GM12864 (cell line): ENCODE data around the gene PITRM1.
"Not testable (repeated sequence)": the region's sequence is repeated elsewhere in the genome, so short reads cannot be mapped to it uniquely, and the experiment has no call there.

ENCODE experiments used
- DNase-seq: peaks from one replicate; pipeline ENCODE4 v3.0.0-alpha.2; 2011; ENCODE audit warnings: low read depth
- H3K4me3 ChIP-seq: 2 replicates; pipeline ENCODE4 v1.5.1; 2011; ENCODE audit warnings: mild to moderate bottlenecking, low read depth, low read length, control low read depth
- TF ChIP-seq, protein P1 (sequence below): IDR thresholded peaks from 2 replicates; pipeline ENCODE4 v1.5.1; 2011; ENCODE audit warnings: low read depth, mild to moderate bottlenecking, moderate library complexity, low read length, control low read depth, inconsistent platforms; ENCODE audit errors: missing control alignments

Gene PITRM1

DNA sequence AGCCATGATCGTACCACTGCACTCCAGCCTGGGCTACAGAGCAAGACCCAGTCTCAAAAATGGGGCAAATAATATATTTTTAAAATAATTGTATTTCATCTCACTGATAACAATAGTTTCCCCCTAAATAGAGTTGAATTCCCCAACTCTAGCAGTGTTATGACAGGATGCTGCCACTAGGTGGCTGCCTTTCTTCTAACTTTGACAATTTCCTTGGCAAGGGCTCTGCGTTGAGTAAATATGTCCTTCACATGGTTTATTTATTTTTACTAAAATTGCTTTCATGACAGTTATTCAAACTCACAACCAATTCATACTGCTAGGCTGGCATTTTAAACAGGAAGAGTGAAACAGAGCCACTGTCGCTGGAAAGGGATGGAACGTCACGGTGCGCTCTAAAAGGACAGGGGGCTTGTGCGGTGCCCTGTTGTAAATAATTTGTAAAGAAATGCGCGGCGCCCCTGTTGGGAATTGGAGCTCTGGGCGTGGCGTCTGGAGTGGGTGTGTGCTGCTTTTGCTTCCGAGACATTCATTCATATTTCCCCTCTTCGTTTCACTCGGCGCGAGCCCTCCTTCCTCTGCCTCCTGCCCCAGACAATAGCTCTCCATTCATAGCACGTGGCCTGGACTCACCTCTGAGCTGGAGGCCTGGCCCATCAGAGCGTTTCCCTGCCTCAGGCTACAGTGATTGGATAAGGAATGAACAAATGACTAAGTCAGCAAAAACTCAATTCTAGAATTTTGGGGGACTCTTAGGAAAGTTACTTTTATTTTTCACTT is 20.5 kb upstream of the PITRM1 start:
- no peak overlapping the region for H3K4me3 ChIP-seq
- TF ChIP-seq, protein P1, sequence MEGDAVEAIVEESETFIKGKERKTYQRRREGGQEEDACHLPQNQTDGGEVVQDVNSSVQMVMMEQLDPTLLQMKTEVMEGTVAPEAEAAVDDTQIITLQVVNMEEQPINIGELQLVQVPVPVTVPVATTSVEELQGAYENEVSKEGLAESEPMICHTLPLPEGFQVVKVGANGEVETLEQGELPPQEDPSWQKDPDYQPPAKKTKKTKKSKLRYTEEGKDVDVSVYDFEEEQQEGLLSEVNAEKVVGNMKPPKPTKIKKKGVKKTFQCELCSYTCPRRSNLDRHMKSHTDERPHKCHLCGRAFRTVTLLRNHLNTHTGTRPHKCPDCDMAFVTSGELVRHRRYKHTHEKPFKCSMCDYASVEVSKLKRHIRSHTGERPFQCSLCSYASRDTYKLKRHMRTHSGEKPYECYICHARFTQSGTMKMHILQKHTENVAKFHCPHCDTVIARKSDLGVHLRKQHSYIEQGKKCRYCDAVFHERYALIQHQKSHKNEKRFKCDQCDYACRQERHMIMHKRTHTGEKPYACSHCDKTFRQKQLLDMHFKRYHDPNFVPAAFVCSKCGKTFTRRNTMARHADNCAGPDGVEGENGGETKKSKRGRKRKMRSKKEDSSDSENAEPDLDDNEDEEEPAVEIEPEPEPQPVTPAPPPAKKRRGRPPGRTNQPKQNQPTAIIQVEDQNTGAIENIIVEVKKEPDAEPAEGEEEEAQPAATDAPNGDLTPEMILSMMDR: peak; percentile 84
- DNase-seq: no peak

DNA sequence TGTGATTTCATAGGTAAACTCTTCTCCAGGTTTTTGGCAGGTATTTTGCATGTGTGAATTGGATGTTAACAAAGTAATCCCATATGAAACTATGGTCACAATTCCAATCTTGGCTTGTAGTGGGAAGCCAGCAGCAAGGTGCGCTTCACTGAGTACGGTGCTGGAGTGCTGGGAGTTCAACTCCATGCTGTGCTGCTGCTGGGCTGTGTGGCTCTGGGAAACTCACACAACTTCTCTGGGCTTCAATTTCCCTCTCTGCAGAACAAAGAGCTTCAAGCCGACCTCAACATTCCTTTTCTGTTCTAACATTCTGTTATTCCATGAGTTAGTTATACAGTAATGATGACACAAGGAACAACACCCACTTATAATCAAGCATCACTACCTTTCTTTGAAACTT is 18.2 kb upstream of the PITRM1 start:
- TF ChIP-seq, protein P1: no peak
- H3K4me3 ChIP-seq: no peak overlapping the region
- no peak for DNase-seq

DNA sequence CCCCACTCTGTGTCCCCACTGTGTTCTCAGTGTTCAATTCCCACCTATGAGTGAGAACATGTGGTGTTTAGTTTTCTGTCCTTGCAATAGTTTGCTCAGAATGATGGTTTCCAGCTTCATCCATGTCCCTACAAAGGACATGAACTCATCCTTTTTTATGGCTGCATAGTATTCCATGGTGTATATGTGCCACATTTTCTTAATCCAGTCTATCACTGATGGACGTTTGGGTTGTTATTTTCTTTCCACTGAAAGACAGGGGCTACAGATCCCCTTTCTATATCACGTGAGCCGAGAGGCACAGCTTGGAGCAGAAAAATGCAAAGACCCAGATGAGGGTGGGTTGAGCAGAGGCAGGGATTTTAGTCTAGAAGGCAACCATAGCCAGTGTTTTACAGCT is 14.6 kb upstream of the PITRM1 start:
- not testable (repeated sequence) for H3K4me3 ChIP-seq, DNase-seq

DNA sequence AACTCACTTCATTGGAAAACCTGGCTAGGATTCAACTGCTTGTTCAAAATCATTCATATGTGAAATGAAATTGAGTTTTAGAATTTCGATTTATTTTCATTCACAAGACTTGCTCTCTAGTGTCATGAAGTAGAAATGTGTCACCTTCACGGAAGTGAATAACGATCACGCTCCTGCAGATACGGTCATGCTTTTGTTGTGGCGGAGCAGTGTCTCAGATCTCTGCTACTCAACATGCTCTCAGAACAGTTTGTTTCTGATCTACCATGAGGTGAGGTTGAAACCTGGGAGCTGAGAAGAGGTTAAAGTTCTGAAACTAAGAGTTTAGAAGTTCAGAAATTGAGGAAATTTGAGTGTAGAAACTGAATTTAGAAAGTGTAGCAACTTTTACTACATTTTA is 13.8 kb upstream of the PITRM1 start:
- TF ChIP-seq, protein P1: no peak
- DNase-seq: no peak
- H3K4me3 ChIP-seq: no peak overlapping the region

DNA sequence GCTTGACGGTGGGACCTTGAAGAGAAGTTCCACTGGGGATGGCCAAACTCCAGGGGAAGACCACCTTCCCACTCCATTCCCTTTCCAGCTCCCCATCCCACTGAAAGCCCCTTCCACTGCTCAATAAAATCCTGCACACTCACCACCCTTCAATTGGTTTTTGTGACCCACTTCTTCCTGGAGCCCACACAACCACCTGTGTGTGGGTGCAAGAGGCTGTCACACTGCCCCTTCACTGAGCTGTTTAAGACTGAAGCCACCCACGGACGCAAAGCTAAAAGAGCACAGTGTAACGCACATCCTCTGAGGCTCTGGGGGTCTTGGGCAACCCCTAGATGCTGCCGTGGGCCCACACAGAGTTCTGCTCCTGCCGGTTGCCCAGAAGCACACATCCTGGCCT is 12.8 kb upstream of the PITRM1 start:
- TF ChIP-seq, protein P1: no peak
- no peak for DNase-seq
- H3K4me3 ChIP-seq: no peak overlapping the region

DNA sequence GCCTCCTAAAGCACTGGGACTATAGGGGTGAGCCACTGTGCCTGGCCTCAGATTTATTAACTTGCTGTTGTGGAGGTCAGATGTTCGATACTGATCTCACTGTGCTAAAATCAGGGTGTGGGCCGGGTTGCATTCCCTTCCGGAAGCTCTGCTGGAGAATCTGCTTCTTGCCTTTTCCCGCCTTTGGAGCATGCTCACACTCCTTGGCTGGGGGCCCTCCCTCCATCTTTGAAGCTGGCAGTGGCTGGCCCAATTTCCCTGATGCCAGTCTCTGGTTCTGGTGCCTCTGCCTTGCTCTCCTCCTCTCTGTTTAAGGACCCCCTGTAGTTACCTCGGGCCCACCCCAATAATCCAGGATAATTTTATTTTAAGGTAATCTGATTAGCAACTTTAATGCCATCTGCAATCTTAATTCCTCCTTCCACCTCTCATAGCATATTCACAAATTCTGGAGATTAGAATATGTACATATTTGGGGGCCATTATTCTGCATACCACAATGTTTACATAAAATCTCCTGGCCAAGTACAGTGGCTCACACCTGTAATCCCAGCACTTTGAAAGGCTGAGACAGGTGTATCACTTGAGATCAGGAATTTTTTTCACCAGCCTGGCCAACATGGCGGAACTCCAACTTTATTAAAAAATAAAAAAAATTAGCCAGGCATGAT is 7.9 kb upstream of the PITRM1 start:
- H3K4me3 ChIP-seq: no peak overlapping the region
- TF ChIP-seq, protein P1: no peak
- DNase-seq: no peak

DNA sequence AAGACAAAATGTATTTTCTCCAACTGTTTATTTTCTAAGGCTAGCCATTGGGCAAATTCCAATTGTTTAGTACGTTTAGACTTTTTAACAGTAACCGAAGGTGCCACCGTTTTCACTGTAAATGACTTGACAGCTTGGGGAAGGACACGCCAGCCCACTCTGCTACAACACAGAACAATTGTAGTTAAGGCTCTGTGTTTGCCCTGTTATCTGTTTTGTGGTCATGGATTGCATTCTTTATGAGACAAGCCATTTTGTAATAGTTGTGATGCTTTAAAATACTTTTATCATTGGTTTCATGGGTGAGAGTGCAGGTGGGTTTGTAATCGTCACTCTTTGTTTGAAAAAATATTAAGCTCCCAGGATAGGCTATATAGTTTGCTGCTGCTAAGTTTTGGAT is 6.6 kb upstream of the PITRM1 start:
- TF ChIP-seq, protein P1: no peak

More for the DNA sequence above, 6.6 kb upstream of the PITRM1 start:
- H3K4me3 ChIP-seq: no peak overlapping the region
- DNase-seq: no peak
